Peyer's patch (tissue), 4 donors: ENCODE measurements around the gene TMEM81.

Experiments
- CTCF ChIP-seq, 6 experiments: fragments of 450-650 bp in 4 of 6; fragments of 200-600 bp in 2 of 6; sonication (generic) in 1 of 6; IDR thresholded peaks; one replicate each; pipeline ENCODE4 v1.5.1; 2017 to 2019; ENCODE audit warnings: antibody characterized with exemption in 6 of 6, mild to moderate bottlenecking in 3 of 6, moderate library complexity in 1 of 6
- POLR2A ChIP-seq, 2 donors: fragments of 450-650 bp; IDR thresholded peaks; one replicate each; pipeline ENCODE4 v1.5.1; 2017; ENCODE audit warnings: antibody characterized with exemption in 2 of 2, mild to moderate bottlenecking in 2 of 2, moderate library complexity in 2 of 2

GRCh38 chr1:205088341-205088740 is 4.1 kb upstream of the TMEM81 start:
- no peak for TF ChIP-seq POLR2A (IDR thresholded peaks at IDR 0.05)
- no peak for TF ChIP-seq CTCF (IDR thresholded peaks at IDR 0.05)
